Lung microvascular endothelial cell (primary cell): Measurements from ENCODE around the gene MAGEA12. TPM values are rescaled to one million over a fixed set of nuclear protein-coding genes. Genes with fewer than 3 reads are reported as not detected.
"Not testable (repeated sequence)": the region's sequence is repeated elsewhere in the genome, so short reads cannot be mapped to it uniquely, and the experiment has no call there.

Experiments used
- DNase-seq, 2 donors: peaks; one replicate each; pipeline versions ENCODE4 v3.0.0 to v3.0.0-alpha.2; 2010; ENCODE audit warnings: low read depth in 2 of 2
- total RNA-seq: library from RNA; depleted of rRNA; stranded (reverse); fragments of >200 nt; gene quantifications from 2 replicates; pipeline ENCODE4 v1.2.1, GENCODE V29; 2014

MAGEA12 gene
- total RNA-seq, 1 donor from 2014 or later = not detected

DNA sequence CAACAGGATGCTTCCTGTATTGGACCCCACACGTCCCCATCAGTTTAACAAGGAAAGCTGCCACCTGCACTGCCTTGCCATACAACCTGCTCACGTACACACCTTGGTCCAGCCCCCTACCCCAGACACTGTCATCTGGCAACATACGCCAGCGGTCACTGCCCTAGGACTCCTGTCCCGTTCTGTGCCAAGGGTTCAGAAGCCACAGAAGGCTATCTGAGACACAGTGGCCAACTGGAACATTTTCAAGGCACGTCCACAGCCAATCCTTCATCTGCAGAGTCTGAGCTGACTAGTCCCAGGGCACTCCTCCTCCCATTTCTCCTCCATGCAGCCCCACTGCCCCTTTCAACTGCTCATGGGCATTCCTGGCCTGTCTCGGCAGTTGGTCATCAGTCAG, 28.0 kb downstream of the MAGEA12 start:
- DNase-seq = not testable (repeated sequence)

DNA sequence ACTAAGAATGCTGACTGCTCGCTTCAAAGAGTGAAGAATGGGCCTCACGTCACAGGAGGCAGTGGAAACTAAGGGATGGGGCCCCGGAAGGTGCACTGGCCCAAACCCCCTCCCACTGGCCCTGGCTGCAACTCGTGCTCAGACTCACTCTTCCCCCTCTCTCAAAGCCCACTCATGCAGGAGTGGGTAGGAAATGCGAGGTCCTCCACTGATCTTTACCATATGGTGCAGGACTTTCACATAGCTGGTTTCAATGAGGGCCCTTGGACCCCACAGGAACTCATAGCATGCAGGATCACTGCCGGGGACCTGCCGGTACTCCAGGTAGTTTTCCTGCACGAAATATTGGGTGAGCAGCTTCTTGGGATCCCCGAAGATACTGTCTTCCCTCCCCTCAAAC, 33.0 kb downstream of the MAGEA12 start:
- not testable (repeated sequence) for DNase-seq

- not testable (repeated sequence) for DNase-seq
Observed at GRCh38 chrX:152769549-152770289, 36.2 kb downstream of the MAGEA12 start, which contains the start of gene MAGEA6. MAGEA6 (minus strand) TSS chrX:152769689; CDS start chrX:152767650, 2,039 bp downstream.

GRCh38 chrX:152787062-152787461, 53.5 kb downstream of the MAGEA12 start:
- not testable (repeated sequence) for DNase-seq

Other genes with a start within 250 kb of the MAGEA12 start
- not detected in 2 replicates for gene GABRQ, start 95.9 kb upstream of the MAGEA12 start, total RNA-seq
- not detected in 2 replicates for gene MAGEA3, start 35.0 kb upstream of the MAGEA12 start, total RNA-seq
- gene CSAG2, start 24.5 kb upstream of the MAGEA12 start, total RNA-seq = not detected in 2 replicates
- gene MAGEA2B, start 19.1 kb upstream of the MAGEA12 start, total RNA-seq = not detected in 2 replicates
- not detected in 2 replicates for gene CSAG1, start within 50 bp of the MAGEA12 start, total RNA-seq
- gene MAGEA2, start 20.1 kb downstream of the MAGEA12 start, total RNA-seq = not detected in 2 replicates
- not detected in 2 replicates for gene CSAG3, start 25.5 kb downstream of the MAGEA12 start, total RNA-seq
- not detected in 2 replicates for gene MAGEA6, start 35.9 kb downstream of the MAGEA12 start, total RNA-seq
- 14.6 and 15.9 TPM in 2 replicates for gene CETN2, start 97.0 kb downstream of the MAGEA12 start, total RNA-seq
- gene NSDHL, start 97.3 kb downstream of the MAGEA12 start, total RNA-seq = 13.7 and 14.2 TPM in 2 replicates
- 4.0 and 9.2 TPM in 2 replicates for gene ZNF185, start 164.3 kb downstream of the MAGEA12 start, total RNA-seq